GM23338 (cell line): ENCODE data around the gene GLIS2. TPM values are rescaled to one million over a fixed set of nuclear protein-coding genes. Genes with fewer than 3 reads are reported as not detected.

ENCODE experiments used
- ATAC-seq: fragments of 200-7000 bp; cut with Tn5 transposase; 3 replicates; pipeline ENCODE4 v1.9.1; 2020
- DNase-seq: peaks from one replicate; pipeline ENCODE4 v3.0.0-alpha.2; 2015; ENCODE audit warnings: low spot score
- H2AFZ ChIP-seq: fragments of 200-600 bp; sonication (generic); 2 replicates; pipeline ENCODE4 v1.8.0; 2016; ENCODE audit warnings: antibody characterized with exemption, mild to moderate bottlenecking, moderate library complexity
- H3F3A ChIP-seq: fragments of 200-600 bp; sonication (generic); replicated peaks from 2 replicates; pipeline ENCODE4 v1.8.0; 2017; ENCODE audit warnings: antibody characterized with exemption, mixed run types, low read depth
- H3K27ac ChIP-seq: fragments of 200-600 bp; sonication (generic); 2 replicates; pipeline ENCODE4 v1.6.1; 2016; ENCODE audit warnings: low read depth
- H3K27me3 ChIP-seq: fragments of 200-600 bp; sonication (generic); 2 replicates; pipeline ENCODE4 v1.8.0; 2016; ENCODE audit warnings: mild to moderate bottlenecking, mixed run types, moderate library complexity; ENCODE audit not compliant: insufficient read depth
- H3K36me3 ChIP-seq: fragments of 200-600 bp; sonication (generic); 2 replicates; pipeline ENCODE4 v1.8.0; 2016; ENCODE audit warnings: mild to moderate bottlenecking; ENCODE audit not compliant: insufficient read depth
- H3K4me1 ChIP-seq: fragments of 200-600 bp; sonication (generic); 2 replicates; pipeline ENCODE4 v1.8.0; 2016; ENCODE audit warnings: mild to moderate bottlenecking, moderate library complexity; ENCODE audit not compliant: insufficient read depth
- H3K4me2 ChIP-seq: fragments of 200-600 bp; sonication (generic); 2 replicates; pipeline ENCODE4 v1.7.1; 2017; ENCODE audit warnings: mixed run types
- H3K4me3 ChIP-seq: fragments of 200-600 bp; sonication (generic); 2 replicates; pipeline ENCODE4 v1.6.1; 2016; ENCODE audit warnings: mixed run types
- H3K79me2 ChIP-seq: fragments of 200-600 bp; sonication (generic); replicated peaks from 2 replicates; pipeline ENCODE4 v1.8.0; 2017; ENCODE audit warnings: mild to moderate bottlenecking; ENCODE audit not compliant: insufficient read depth
- H3K9me2 ChIP-seq: fragments of 200-600 bp; sonication (generic); 2 replicates; pipeline ENCODE4 v1.8.0; 2017; ENCODE audit not compliant: insufficient read depth
- H4K20me1 ChIP-seq: fragments of 200-600 bp; sonication (generic); replicated peaks from 2 replicates; pipeline ENCODE4 v1.8.0; 2017; ENCODE audit warnings: mild to moderate bottlenecking; ENCODE audit not compliant: insufficient read depth
- H3K27ac Mint-ChIP-seq: 2 replicates; pipeline ENCODE4 v1.8.0; 2020; ENCODE audit warnings: inconsistent platforms, mild to moderate bottlenecking, moderate library complexity, mixed read lengths
- H3K27me3 Mint-ChIP-seq: 3 replicates; pipeline ENCODE4 v1.8.0; 2022; ENCODE audit warnings: low read depth, mild to moderate bottlenecking, moderate library complexity, mixed read lengths, inconsistent platforms; ENCODE audit not compliant: insufficient read depth, poor library complexity
- H3K36me3 Mint-ChIP-seq: 3 replicates; pipeline ENCODE4 v1.8.0; 2021; ENCODE audit warnings: low read depth, mild to moderate bottlenecking, inconsistent platforms, moderate library complexity, mixed read lengths
- H3K4me1 Mint-ChIP-seq: 3 replicates; pipeline ENCODE4 v1.8.0; 2020; ENCODE audit warnings: mild to moderate bottlenecking, inconsistent platforms, mixed read lengths
- H3K4me3 Mint-ChIP-seq: 3 replicates; pipeline ENCODE4 v1.8.0; 2021; ENCODE audit warnings: moderate library complexity, mild to moderate bottlenecking, inconsistent platforms, mixed read lengths
- H3K9me3 Mint-ChIP-seq: 3 replicates; pipeline ENCODE4 v1.8.0; 2020; ENCODE audit warnings: moderate library complexity, mild to moderate bottlenecking, inconsistent platforms, mixed read lengths
- CREB1 ChIP-seq: fragments of 250-450 bp; sonication (Bioruptor Pico); IDR thresholded peaks from 2 replicates; pipeline ENCODE4 v1.5.0; 2020; ENCODE audit warnings: low read depth, mild to moderate bottlenecking, moderate library complexity
- ETS1 ChIP-seq: IDR thresholded peaks from 2 replicates; pipeline ENCODE4 v1.6.1; 2016; ENCODE audit warnings: antibody characterized with exemption
- EZH2 ChIP-seq: fragments of 200-600 bp; sonication (generic); IDR thresholded peaks from one replicate; pipeline ENCODE4 v1.8.0; 2017; ENCODE audit warnings: antibody characterized with exemption, mild to moderate bottlenecking, low read depth; ENCODE audit not compliant: unreplicated experiment
- EZH2phosphoT487 ChIP-seq: fragments of 200-600 bp; sonication (generic); IDR thresholded peaks from one replicate; pipeline ENCODE4 v1.8.1; 2018; ENCODE audit warnings: antibody characterized with exemption; ENCODE audit not compliant: unreplicated experiment
- JUNB ChIP-seq: IDR thresholded peaks from one replicate; pipeline ENCODE4 v1.6.1; 2016; ENCODE audit warnings: antibody characterized with exemption; ENCODE audit not compliant: unreplicated experiment
- NANOG ChIP-seq: IDR thresholded peaks from 2 replicates; pipeline ENCODE4 v1.6.1; 2016; ENCODE audit warnings: antibody characterized with exemption, borderline replicate concordance
- POLR2AphosphoS5 ChIP-seq: IDR thresholded peaks from 2 replicates; pipeline ENCODE4 v1.6.1; 2016; ENCODE audit warnings: antibody characterized with exemption, low read depth
- REST ChIP-seq: IDR thresholded peaks from one replicate; pipeline ENCODE4 v1.6.1; 2018; ENCODE audit warnings: antibody characterized with exemption; ENCODE audit not compliant: unreplicated experiment
- STAT1 ChIP-seq: IDR thresholded peaks from one replicate; pipeline ENCODE4 v1.6.1; 2016; ENCODE audit warnings: antibody characterized with exemption; ENCODE audit not compliant: unreplicated experiment
- ZNF114 ChIP-seq: fragments of 250-450 bp; sonication (Bioruptor Pico); IDR thresholded peaks from 2 replicates; pipeline ENCODE4 v1.5.0; 2020; ENCODE audit warnings: mild to moderate bottlenecking, moderate library complexity
- ZNF331 ChIP-seq: fragments of 250-450 bp; sonication (Bioruptor Pico); IDR thresholded peaks from 2 replicates; pipeline ENCODE4 v1.5.0; 2020; ENCODE audit warnings: low read depth, mild to moderate bottlenecking, moderate library complexity
- polyA plus RNA-seq: library from polyadenylated mRNA; unstranded; fragments of >200 nt; fragmentation: Nextera tagmentation; extraction: Ambion mirVana; gene quantifications from 2 replicates; pipeline ENCODE4 v1.2.1, GENCODE V29; 2016
- total RNA-seq: library from RNA; depleted of rRNA; stranded (reverse); fragments of >200 nt; shearing (Covaris generic); gene quantifications from 2 replicates; pipeline ENCODE4 v1.2.3, GENCODE V29; 2014
- TF ChIP-seq, protein P1 (sequence below), 2 experiments: fragments of 200-600 bp in 1 of 2; sonication (generic) in 1 of 2; conservative IDR thresholded peaks; 2 replicates each; pipeline versions ENCODE4 v1.5.1 to v1.6.1; 2016 to 2017; ENCODE audit warnings: antibody characterized with exemption in 2 of 2, low read depth in 2 of 2, mild to moderate bottlenecking in 2 of 2, moderate library complexity in 1 of 2
- TF ChIP-seq, protein P2 (sequence below): fragments of 250-450 bp; sonication (Bioruptor Pico); IDR thresholded peaks from 2 replicates; pipeline ENCODE4 v1.5.0; 2020; ENCODE audit warnings: mild to moderate bottlenecking, moderate library complexity

The GLIS2 gene
- total and polyA plus RNA-seq, 2 experiments from 2014 or later: 8.2 to 10.2 TPM

DNA sequence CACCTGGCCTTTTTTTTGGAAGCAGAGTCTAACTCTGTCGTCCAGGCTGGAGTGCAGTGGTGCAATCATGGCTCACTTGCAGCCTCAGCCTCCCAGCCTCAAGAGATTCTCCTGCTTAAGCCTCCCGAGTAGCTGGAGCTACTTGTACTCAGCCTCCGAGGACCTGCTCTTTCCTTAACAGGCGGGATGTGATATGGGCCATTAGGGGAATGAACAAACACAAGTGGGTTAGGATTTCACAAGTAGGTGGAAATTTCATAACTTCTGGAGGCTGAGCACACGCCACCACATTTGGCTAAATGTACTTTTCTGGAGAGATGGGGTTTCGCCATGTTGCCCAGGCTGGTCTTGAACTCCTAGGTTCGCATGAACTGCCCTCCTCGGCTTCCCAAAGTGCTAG, 31.1 kb downstream of the GLIS2 start:
- Histone ChIP-seq H2AFZ (no peak overlapping the region), H3K4me1 (peaks cover 7% of the 10 kb centered on the region), H3K79me2 (peaks cover 81% of the 10 kb centered on the region), H3K36me3 (no peaks in the 10 kb centered on the region; the same call in 1 of the 2 replicates), H3K9me2 (no peaks in the 10 kb centered on the region), H3K27ac (no peak overlapping the region), H3F3A (peaks cover 31% of the 10 kb centered on the region), H3K4me3 (no peak overlapping the region), H3K27me3 (no peaks in the 10 kb centered on the region), H4K20me1 (peaks cover 36% of the 10 kb centered on the region), H3K4me2 (no peak overlapping the region)
- Mint-ChIP-seq H3K4me3 (no peak overlapping the region), H3K9me3 (peaks cover 18% of the 10 kb centered on the region), H3K4me1 (peaks cover 8% of the 10 kb centered on the region; the same call in 2 of the 3 replicates), H3K27ac (no peak overlapping the region), H3K27me3 (peaks cover 53% of the 10 kb centered on the region), H3K36me3 (peaks cover 51% of the 10 kb centered on the region)
- TF ChIP-seq, protein P1, sequence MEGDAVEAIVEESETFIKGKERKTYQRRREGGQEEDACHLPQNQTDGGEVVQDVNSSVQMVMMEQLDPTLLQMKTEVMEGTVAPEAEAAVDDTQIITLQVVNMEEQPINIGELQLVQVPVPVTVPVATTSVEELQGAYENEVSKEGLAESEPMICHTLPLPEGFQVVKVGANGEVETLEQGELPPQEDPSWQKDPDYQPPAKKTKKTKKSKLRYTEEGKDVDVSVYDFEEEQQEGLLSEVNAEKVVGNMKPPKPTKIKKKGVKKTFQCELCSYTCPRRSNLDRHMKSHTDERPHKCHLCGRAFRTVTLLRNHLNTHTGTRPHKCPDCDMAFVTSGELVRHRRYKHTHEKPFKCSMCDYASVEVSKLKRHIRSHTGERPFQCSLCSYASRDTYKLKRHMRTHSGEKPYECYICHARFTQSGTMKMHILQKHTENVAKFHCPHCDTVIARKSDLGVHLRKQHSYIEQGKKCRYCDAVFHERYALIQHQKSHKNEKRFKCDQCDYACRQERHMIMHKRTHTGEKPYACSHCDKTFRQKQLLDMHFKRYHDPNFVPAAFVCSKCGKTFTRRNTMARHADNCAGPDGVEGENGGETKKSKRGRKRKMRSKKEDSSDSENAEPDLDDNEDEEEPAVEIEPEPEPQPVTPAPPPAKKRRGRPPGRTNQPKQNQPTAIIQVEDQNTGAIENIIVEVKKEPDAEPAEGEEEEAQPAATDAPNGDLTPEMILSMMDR (conservative IDR thresholded peaks at IDR 0.05; ENCODE audit: low read depth in 2 of 2): no peak
- no peak for TF ChIP-seq STAT1
- TF ChIP-seq JUNB: no peak
- TF ChIP-seq ZNF114: no peak
- TF ChIP-seq EZH2: no peak
- no peak for TF ChIP-seq REST
- TF ChIP-seq CREB1 (CRISPR knock-in tag): no peak
- TF ChIP-seq, protein P2, sequence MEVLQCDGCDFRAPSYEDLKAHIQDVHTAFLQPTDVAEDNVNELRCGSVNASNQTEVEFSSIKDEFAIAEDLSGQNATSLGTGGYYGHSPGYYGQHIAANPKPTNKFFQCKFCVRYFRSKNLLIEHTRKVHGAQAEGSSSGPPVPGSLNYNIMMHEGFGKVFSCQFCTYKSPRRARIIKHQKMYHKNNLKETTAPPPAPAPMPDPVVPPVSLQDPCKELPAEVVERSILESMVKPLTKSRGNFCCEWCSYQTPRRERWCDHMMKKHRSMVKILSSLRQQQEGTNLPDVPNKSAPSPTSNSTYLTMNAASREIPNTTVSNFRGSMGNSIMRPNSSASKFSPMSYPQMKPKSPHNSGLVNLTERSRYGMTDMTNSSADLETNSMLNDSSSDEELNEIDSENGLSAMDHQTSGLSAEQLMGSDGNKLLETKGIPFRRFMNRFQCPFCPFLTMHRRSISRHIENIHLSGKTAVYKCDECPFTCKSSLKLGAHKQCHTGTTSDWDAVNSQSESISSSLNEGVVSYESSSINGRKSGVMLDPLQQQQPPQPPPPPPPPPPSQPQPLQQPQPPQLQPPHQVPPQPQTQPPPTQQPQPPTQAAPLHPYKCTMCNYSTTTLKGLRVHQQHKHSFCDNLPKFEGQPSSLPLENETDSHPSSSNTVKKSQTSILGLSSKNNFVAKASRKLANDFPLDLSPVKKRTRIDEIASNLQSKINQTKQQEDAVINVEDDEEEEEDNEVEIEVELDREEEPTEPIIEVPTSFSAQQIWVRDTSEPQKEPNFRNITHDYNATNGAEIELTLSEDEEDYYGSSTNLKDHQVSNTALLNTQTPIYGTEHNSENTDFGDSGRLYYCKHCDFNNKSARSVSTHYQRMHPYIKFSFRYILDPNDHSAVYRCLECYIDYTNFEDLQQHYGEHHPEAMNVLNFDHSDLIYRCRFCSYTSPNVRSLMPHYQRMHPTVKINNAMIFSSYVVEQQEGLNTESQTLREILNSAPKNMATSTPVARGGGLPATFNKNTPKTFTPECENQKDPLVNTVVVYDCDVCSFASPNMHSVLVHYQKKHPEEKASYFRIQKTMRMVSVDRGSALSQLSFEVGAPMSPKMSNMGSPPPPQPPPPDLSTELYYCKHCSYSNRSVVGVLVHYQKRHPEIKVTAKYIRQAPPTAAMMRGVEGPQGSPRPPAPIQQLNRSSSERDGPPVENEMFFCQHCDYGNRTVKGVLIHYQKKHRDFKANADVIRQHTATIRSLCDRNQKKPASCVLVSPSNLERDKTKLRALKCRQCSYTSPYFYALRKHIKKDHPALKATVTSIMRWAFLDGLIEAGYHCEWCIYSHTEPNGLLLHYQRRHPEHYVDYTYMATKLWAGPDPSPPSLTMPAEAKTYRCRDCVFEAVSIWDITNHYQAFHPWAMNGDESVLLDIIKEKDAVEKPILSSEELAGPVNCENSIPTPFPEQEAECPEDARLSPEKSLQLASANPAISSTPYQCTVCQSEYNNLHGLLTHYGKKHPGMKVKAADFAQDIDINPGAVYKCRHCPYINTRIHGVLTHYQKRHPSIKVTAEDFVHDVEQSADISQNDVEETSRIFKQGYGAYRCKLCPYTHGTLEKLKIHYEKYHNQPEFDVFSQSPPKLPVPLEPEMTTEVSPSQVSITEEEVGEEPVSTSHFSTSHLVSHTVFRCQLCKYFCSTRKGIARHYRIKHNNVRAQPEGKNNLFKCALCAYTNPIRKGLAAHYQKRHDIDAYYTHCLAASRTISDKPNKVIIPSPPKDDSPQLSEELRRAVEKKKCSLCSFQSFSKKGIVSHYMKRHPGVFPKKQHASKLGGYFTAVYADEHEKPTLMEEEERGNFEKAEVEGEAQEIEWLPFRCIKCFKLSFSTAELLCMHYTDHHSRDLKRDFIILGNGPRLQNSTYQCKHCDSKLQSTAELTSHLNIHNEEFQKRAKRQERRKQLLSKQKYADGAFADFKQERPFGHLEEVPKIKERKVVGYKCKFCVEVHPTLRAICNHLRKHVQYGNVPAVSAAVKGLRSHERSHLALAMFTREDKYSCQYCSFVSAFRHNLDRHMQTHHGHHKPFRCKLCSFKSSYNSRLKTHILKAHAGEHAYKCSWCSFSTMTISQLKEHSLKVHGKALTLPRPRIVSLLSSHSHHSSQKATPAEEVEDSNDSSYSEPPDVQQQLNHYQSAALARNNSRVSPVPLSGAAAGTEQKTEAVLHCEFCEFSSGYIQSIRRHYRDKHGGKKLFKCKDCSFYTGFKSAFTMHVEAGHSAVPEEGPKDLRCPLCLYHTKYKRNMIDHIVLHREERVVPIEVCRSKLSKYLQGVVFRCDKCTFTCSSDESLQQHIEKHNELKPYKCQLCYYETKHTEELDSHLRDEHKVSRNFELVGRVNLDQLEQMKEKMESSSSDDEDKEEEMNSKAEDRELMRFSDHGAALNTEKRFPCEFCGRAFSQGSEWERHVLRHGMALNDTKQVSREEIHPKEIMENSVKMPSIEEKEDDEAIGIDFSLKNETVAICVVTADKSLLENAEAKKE: no peak
- TF ChIP-seq ZNF331 (CRISPR knock-in tag): no peak
- no peak for TF ChIP-seq ETS1
- no peak for TF ChIP-seq EZH2phosphoT487
- TF ChIP-seq NANOG: no peak
- no peak for TF ChIP-seq POLR2AphosphoS5
- DNase-seq (no peak), ATAC-seq (no peak)
